ENCODE data around the gene CCDC144A. TPM values are rescaled to one million over a fixed set of nuclear protein-coding genes. Genes with fewer than 3 reads are reported as not detected.
A peak's percentile ranks its signal among the peaks of the same experiment; 100 is the strongest.
"Not testable (repeated sequence)": the region's sequence is repeated elsewhere in the genome, so short reads cannot be mapped to it uniquely, and the experiment has no call there.

Gene CCDC144A
- total RNA-seq, 1 donor from 2014 or later, result 1.6 TPM

DNA sequence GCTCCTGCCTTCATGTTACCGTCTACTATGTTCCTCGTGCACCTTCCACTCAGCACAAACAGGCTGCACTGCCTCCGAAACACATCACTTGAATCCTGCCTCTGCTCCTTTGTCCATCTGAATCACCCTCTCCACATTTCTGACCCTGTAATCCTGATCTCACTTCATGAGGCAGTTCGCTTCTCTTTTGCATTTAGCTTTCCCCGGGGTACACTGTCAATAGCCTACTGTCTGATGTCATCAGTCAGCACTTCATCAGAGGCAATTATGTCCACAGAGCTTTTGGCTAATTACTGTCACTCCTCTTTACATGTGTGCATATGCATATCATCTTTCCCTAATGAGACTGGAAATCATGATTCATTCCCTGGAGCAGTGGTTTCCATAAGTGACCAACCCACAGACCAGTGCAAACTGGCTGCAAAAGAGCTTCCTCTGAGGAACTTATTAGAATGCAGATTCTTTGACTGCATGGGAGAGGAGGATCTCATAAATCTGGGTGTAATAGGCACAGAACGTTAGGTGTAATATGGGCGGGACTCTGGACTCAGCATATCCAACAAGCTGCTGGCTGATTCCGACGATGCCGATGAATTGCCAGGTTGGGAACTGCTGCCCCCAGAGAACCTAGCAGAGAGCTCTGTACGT lies 99.0 kb downstream of the CCDC144A start:
- not testable (repeated sequence) for H3K9me3 Mint-ChIP-seq; DNase-seq (ENCODE audit: low read depth, low spot score); H3K36me3 Mint-ChIP-seq (ENCODE audit: low read depth); H3K4me1 Mint-ChIP-seq; H3K27ac Mint-ChIP-seq (ENCODE audit: unreplicated experiment); H3K4me3 Mint-ChIP-seq; H3K27me3 Mint-ChIP-seq (ENCODE audit: low read depth)

DNA sequence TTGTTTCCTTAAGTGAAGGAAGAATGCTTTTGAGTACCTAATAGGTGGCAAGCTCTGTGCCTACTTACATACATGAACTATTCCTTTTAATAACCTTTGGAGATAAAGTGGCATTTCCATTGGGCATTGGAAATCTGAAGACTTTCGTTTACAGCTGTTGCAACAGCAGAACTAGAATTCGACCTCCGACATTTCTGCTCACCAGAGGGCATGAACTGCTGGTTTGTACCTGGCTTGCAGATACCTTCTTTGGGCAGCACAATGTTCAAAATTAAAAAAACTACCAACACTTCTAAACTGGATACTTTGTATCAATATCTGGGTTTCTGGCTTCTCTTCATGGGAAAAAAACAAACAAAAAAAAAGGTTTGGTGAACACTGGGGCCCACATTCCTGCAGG lies 99.6 kb downstream of the CCDC144A start:
- H3K4me1 Mint-ChIP-seq; DNase-seq (ENCODE audit: low read depth, low spot score); H3K9me3 Mint-ChIP-seq; H3K4me3 Mint-ChIP-seq; H3K27me3 Mint-ChIP-seq (ENCODE audit: low read depth); H3K27ac Mint-ChIP-seq (ENCODE audit: unreplicated experiment); H3K36me3 Mint-ChIP-seq (ENCODE audit: low read depth): not testable (repeated sequence)

DNA sequence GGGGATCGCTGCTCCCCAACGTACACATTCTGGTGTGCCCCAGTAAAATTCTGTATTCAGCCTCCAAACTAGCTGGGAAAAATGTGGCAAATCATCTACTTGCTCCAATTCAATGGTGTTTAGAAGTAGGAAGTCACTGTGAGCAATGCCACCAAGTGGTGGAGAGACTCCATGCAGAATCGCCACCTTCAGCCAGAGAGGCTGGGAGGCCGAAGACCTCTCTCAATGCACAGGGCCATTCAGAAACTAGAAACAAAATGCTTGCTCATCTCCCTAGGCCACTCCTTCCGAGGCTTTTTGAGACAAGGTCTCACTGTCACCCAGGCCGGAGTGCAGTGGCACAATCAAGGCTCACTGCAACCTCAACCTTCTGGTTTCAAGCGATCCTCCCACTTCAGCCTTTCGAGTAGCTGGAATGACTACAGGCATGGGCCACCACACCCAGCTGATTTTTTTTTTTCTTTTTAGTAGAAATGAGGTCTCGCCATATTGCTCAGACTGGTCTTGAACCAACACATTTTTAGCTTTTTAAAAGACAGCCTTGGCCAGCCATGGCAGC lies 100.4 kb downstream of the CCDC144A start:
- not testable (repeated sequence) for H3K36me3 Mint-ChIP-seq (ENCODE audit: low read depth); H3K27ac Mint-ChIP-seq (ENCODE audit: unreplicated experiment); H3K4me3 Mint-ChIP-seq; DNase-seq (ENCODE audit: low read depth, low spot score); H3K9me3 Mint-ChIP-seq; H3K4me1 Mint-ChIP-seq; H3K27me3 Mint-ChIP-seq (ENCODE audit: low read depth)
- TF ChIP-seq, protein P1, sequence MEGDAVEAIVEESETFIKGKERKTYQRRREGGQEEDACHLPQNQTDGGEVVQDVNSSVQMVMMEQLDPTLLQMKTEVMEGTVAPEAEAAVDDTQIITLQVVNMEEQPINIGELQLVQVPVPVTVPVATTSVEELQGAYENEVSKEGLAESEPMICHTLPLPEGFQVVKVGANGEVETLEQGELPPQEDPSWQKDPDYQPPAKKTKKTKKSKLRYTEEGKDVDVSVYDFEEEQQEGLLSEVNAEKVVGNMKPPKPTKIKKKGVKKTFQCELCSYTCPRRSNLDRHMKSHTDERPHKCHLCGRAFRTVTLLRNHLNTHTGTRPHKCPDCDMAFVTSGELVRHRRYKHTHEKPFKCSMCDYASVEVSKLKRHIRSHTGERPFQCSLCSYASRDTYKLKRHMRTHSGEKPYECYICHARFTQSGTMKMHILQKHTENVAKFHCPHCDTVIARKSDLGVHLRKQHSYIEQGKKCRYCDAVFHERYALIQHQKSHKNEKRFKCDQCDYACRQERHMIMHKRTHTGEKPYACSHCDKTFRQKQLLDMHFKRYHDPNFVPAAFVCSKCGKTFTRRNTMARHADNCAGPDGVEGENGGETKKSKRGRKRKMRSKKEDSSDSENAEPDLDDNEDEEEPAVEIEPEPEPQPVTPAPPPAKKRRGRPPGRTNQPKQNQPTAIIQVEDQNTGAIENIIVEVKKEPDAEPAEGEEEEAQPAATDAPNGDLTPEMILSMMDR (conservative IDR thresholded peaks at IDR 0.05), result peak; percentile 13

DNA sequence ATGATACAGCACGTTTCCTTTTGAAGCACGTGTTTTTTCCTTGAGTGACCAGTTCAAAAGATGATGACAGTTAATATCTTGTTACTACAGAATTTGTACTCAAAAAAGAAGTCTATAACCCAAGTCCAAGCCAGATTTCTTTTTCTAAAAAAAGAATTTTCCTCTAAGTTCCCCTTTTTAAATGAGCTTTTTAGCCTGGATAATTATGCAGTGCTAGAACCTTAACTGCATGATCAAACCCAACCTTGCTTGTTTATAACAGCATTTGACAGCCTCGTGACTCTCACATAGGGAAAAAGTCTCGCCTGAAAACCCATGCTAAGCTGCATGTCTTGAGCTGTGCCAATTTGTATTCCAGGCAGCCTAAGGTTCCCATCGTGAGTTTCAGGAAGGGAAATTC lies 104.2 kb downstream of the CCDC144A start:
- H3K27me3 Mint-ChIP-seq (ENCODE audit: low read depth); DNase-seq (ENCODE audit: low read depth, low spot score): not testable (repeated sequence)

DNA sequence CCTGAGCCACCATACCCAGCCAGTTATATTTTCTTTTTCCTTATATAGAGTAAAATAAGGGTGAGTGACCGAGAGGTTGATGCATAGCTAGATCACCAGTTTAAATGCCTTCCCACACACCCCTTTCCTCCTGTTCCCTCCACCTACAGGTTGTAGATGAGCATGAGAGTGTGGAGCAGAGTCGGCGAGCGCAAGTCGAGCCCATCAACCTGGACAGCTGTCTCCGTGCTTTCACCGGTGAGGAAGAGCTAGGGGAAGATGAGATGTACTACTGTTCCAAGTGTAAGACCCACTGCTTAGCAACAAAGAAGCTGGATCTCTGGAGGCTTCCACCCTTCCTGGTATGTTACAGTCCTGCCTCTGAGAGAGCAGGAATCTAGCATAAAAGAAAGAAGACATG lies 105.9 kb downstream of the CCDC144A start:
- not testable (repeated sequence) for H3K27ac Mint-ChIP-seq (ENCODE audit: unreplicated experiment); DNase-seq (ENCODE audit: low read depth, low spot score); H3K9me3 Mint-ChIP-seq; H3K27me3 Mint-ChIP-seq (ENCODE audit: low read depth); H3K4me3 Mint-ChIP-seq; H3K4me1 Mint-ChIP-seq; H3K36me3 Mint-ChIP-seq (ENCODE audit: low read depth)

More for the DNA sequence above, 104.2 kb downstream of the CCDC144A start:
- not testable (repeated sequence) for H3K27ac Mint-ChIP-seq (ENCODE audit: unreplicated experiment); H3K4me3 Mint-ChIP-seq; H3K9me3 Mint-ChIP-seq; H3K36me3 Mint-ChIP-seq (ENCODE audit: low read depth); H3K4me1 Mint-ChIP-seq

DNA sequence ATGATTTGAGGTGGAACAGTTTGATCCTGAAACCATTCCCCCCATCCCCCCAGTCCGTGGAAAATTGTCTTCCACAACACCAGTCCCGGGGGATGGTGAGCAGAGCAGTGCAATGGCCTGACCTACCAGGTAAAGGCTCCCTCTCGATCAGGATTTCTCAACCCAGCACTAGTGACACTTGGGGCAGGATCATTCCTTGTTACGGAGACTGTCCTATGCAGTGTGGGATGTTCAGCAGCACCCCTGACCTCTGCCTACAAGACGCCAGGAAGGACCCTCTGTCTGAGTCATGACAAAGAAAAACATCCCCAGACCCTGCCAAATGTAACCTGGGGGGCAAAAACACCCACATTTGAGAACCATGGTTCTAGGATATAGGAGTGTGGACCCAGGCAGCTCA lies 114.8 kb downstream of the CCDC144A start:
- not testable (repeated sequence) for H3K36me3 Mint-ChIP-seq (ENCODE audit: low read depth); H3K9me3 Mint-ChIP-seq; H3K4me3 Mint-ChIP-seq; DNase-seq (ENCODE audit: low read depth, low spot score); H3K4me1 Mint-ChIP-seq; H3K27ac Mint-ChIP-seq (ENCODE audit: unreplicated experiment); H3K27me3 Mint-ChIP-seq (ENCODE audit: low read depth)

DNA sequence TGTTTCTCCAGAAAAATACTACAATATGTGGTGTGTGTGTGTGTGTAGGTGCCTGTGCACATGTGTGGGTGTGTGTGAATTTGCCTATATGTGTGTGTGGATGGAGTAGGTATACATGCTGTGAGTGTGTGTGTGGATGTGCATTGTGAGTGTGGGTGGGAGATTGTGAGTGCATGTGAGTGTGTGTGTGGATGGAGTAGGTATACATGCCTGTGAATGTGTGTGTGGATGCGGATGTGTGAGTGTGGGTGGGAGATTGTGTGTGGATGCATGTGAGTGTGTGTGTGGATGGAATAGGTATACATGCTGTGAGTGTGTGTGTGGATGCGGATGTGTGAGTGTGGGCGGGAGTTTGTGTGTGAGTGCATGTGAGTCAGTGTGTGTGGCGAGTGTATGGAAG lies 116.6 kb downstream of the CCDC144A start:
- not testable (repeated sequence) for H3K36me3 Mint-ChIP-seq (ENCODE audit: low read depth); H3K9me3 Mint-ChIP-seq; H3K4me3 Mint-ChIP-seq; H3K4me1 Mint-ChIP-seq; H3K27ac Mint-ChIP-seq (ENCODE audit: unreplicated experiment); DNase-seq (ENCODE audit: low read depth, low spot score)
- peaks cover 11% of the 10 kb centered on the region for H3K27me3 Mint-ChIP-seq (ENCODE audit: low read depth)

DNA sequence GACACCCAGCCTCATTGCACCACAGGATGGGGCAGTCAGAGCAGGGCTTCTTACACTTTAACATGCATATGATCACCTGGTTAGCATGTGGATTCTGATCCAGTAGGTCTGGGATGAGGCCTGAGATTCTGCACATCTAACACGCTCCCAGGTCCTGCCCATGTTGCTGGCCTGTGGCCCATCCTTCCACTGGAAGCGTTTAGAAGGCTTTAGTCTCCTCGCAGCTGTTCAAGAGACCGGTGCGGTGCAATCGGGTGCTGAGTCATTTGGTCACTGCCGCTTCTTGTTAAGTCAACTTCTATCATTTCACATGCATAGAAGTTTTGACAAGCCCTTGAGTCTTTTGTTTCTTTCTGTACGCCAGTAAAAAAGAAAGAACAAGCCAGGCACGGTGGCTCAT lies 117.6 kb downstream of the CCDC144A start:
- not testable (repeated sequence) for H3K27ac Mint-ChIP-seq (ENCODE audit: unreplicated experiment); DNase-seq (ENCODE audit: low read depth, low spot score); H3K4me3 Mint-ChIP-seq; H3K9me3 Mint-ChIP-seq; H3K36me3 Mint-ChIP-seq (ENCODE audit: low read depth); H3K4me1 Mint-ChIP-seq
- peaks cover 12% of the 10 kb centered on the region for H3K27me3 Mint-ChIP-seq (ENCODE audit: low read depth)

DNA sequence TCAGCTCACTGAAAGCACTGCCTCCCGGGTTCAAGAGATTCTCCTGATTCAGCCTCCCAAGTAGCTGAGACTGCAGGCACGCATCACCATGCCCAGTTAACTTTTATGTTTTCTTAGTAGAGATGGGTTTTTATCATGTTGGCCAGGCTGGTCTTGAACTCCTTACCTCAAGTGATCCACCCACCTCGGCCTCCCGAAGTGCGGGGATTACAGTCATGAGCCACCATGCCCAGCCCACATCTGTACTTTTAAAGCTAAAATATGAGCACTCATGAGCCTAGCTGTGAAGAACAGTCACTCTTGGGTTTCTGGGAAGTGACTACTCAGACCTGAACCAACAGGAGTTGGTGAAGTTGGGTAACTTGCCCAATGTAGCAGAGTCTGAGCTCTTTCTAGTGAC lies 120.2 kb downstream of the CCDC144A start:
- H3K27ac Mint-ChIP-seq (ENCODE audit: unreplicated experiment); H3K9me3 Mint-ChIP-seq; DNase-seq (ENCODE audit: low read depth, low spot score); H3K4me3 Mint-ChIP-seq; H3K4me1 Mint-ChIP-seq; H3K36me3 Mint-ChIP-seq (ENCODE audit: low read depth): not testable (repeated sequence)
- H3K27me3 Mint-ChIP-seq (ENCODE audit: low read depth), result peaks cover 16% of the 10 kb centered on the region

DNA sequence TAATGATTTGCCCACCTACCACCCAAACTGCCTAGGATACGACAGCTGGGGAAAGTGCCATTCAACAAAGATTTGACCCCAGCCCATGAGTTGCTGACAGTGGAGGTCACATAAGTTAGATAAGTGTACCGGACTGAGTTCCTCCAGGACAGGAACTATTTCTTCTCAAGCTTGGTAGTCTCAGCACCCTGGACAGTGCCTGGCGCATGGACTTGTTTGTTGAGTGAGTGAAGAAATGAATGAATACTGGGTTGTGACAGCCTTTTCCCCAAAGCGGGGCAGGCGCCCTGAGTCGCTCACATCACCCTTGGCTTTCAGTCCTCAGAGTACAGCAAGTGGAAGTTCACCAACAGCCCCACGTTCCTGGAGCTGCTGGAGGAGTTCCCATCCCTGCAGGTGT lies 122.1 kb downstream of the CCDC144A start:
- not testable (repeated sequence) for H3K27ac Mint-ChIP-seq (ENCODE audit: unreplicated experiment); H3K4me3 Mint-ChIP-seq; H3K36me3 Mint-ChIP-seq (ENCODE audit: low read depth); H3K4me1 Mint-ChIP-seq; H3K9me3 Mint-ChIP-seq
- DNase-seq (ENCODE audit: low read depth, low spot score), result peak; percentile 28
- H3K27me3 Mint-ChIP-seq (ENCODE audit: low read depth), result peaks cover 17% of the 10 kb centered on the region
